HG03521 (cell line): ENCODE measurements around the gene RGS17.
"Not testable (repeated sequence)": the region's sequence is repeated elsewhere in the genome, so short reads cannot be mapped to it uniquely, and the experiment has no call there.

Experiments used
- ATAC-seq: cut with Tn5 transposase; IDR thresholded peaks from one replicate; pipeline ENCODE4 v1.9.1; 2021; ENCODE audit warnings: mild to moderate bottlenecking, moderate library complexity; ENCODE audit not compliant: unreplicated experiment

Gene RGS17

GRCh38 chr6:152999538-152999937 is 131.5 kb downstream of the RGS17 start:
- not testable (repeated sequence) for ATAC-seq

- ATAC-seq: no peak
Observed at GRCh38 chr6:152993847-152994246, 137.2 kb downstream of the RGS17 start.

GRCh38 chr6:152993431-152993830 is 137.7 kb downstream of the RGS17 start:
- no peak for ATAC-seq

- no peak for ATAC-seq
Observed at GRCh38 chr6:152986978-152987377, 144.1 kb downstream of the RGS17 start.

GRCh38 chr6:152985300-152985699 is 145.8 kb downstream of the RGS17 start:
- not testable (repeated sequence) for ATAC-seq

- ATAC-seq: peak; percentile 16
Observed at GRCh38 chr6:152984513-152984872, 146.6 kb downstream of the RGS17 start.

- ATAC-seq: peak; percentile 13
Observed at GRCh38 chr6:152983637-152984512, 147.2 kb downstream of the RGS17 start.

GRCh38 chr6:152982904-152983636 is 148.0 kb downstream of the RGS17 start, which contains the start of gene FBXO5:
FBXO5 (minus strand) TSS chr6:152983041; CDS start chr6:152982959, 82 bp downstream.
- ATAC-seq: peak; percentile 83

GRCh38 chr6:152981989-152982903 is 148.8 kb downstream of the RGS17 start:
- peak; percentile 2 for ATAC-seq

GRCh38 chr6:152981219-152981618 is 149.9 kb downstream of the RGS17 start:
- no peak for ATAC-seq

GRCh38 chr6:152980656-152981055 is 150.4 kb downstream of the RGS17 start:
- ATAC-seq: no peak

- no peak for ATAC-seq
Observed at GRCh38 chr6:152979116-152979515, 152.0 kb downstream of the RGS17 start.

- ATAC-seq: no peak
Observed at GRCh38 chr6:152978058-152978457, 153.0 kb downstream of the RGS17 start.

GRCh38 chr6:152977556-152977955 is 153.5 kb downstream of the RGS17 start:
- no peak for ATAC-seq

GRCh38 chr6:152976749-152977148 is 154.3 kb downstream of the RGS17 start:
- ATAC-seq: no peak

GRCh38 chr6:152975204-152975915 is 155.7 kb downstream of the RGS17 start:
- no peak for ATAC-seq

GRCh38 chr6:152973916-152974315 is 157.2 kb downstream of the RGS17 start:
- no peak for ATAC-seq

GRCh38 chr6:152969688-152970418 is 161.2 kb downstream of the RGS17 start:
- no peak for ATAC-seq

- ATAC-seq: not testable (repeated sequence)
Observed at GRCh38 chr6:152966168-152966894, 164.8 kb downstream of the RGS17 start.
